Stimulated activated CD8-positive, alpha-beta memory T cell treated with anti-CD3 and anti-CD28 coated beads, Interleukin-12 subunit alpha, Interleukin-12 subunit beta, amount 100 ng/mL, for 1 hour (primary cell): Measurements from ENCODE around the gene RFC1.
"Not testable (repeated sequence)": the region's sequence is repeated elsewhere in the genome, so short reads cannot be mapped to it uniquely, and the experiment has no call there.

Source experiments
- DNase-seq: peaks from one replicate; pipeline ENCODE4 v3.0.0-alpha.2; 2020; ENCODE audit warnings: low read depth

The RFC1 gene, protein sequence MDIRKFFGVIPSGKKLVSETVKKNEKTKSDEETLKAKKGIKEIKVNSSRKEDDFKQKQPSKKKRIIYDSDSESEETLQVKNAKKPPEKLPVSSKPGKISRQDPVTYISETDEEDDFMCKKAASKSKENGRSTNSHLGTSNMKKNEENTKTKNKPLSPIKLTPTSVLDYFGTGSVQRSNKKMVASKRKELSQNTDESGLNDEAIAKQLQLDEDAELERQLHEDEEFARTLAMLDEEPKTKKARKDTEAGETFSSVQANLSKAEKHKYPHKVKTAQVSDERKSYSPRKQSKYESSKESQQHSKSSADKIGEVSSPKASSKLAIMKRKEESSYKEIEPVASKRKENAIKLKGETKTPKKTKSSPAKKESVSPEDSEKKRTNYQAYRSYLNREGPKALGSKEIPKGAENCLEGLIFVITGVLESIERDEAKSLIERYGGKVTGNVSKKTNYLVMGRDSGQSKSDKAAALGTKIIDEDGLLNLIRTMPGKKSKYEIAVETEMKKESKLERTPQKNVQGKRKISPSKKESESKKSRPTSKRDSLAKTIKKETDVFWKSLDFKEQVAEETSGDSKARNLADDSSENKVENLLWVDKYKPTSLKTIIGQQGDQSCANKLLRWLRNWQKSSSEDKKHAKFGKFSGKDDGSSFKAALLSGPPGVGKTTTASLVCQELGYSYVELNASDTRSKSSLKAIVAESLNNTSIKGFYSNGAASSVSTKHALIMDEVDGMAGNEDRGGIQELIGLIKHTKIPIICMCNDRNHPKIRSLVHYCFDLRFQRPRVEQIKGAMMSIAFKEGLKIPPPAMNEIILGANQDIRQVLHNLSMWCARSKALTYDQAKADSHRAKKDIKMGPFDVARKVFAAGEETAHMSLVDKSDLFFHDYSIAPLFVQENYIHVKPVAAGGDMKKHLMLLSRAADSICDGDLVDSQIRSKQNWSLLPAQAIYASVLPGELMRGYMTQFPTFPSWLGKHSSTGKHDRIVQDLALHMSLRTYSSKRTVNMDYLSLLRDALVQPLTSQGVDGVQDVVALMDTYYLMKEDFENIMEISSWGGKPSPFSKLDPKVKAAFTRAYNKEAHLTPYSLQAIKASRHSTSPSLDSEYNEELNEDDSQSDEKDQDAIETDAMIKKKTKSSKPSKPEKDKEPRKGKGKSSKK

DNA sequence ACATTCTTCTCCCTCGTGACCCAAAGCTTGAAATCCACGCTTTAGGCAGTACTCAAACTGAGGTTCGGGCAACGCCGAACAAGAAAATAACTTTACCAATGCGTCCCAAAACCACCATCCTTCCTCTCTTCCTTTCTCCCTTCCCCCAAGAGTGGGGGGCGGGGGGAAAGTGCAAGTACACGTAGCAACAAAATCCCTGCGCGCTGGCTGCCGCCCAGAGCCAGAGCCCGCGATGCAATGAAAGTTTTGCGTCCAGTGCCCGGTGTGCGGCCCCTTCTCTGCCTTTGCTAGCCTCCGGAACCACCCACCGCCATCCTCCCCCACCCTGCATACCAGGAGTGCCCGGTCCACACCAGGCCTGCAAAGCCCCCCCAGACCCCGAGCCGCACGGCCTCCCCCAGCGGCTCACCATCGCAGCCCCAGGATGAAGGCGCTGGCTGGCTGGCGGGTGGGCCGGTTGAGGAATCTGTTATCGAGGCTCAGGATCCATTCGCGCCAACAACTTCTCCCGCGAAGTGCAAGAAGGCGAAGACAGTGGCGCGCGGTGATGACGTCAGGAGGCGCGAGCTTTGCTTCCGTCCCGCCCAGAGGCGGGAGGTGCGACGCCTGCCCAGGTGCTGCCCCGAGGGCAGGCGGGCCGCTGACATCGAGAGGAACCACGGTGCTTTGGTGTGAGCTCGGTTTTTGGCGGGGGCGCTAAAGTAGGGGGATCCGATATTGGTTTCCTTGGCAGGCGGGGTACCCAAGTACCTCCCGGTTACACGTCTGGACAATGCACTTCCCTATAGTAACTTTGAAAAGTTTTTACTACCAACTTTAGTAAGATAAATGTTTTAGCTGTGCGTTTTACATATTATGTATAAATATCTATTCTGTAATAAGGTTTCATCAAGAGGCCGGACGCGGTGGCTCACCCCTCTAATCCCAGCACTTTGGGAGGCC lies at the start of gene RFC1:
Gene RFC1 (minus strand): TSS at position 533 of the 942 bp plus-strand sequence. CDS start 121 bp downstream, at position 412.
- peak; percentile 93 for DNase-seq

DNA sequence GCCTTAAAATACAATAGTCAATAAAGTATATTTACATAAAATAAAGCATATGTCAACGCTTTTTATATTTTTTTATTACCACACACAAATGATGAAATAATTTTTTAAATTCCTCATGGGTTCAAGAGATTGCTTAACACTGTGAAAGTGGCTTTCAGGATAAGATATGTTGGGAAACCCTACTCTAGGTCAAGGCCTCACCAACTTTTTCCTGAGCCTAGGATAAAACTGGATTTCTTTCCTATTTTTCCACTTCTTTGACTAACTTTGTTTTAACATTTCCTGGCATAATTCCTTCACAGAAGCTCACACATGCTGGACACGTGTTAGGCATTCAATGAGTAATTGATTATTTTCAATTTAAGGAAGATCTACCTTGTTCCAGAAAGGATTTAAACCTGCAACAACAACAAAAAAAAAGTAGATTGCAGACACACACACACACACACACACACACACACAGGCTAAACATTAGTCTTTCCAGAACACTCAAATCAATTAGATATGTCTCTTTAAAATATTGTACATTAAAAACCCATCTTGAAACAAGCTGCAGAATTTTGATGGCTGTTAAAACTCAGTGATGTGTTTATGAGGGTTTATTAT lies 49.6 kb upstream of the RFC1 start:
- no peak for DNase-seq

DNA sequence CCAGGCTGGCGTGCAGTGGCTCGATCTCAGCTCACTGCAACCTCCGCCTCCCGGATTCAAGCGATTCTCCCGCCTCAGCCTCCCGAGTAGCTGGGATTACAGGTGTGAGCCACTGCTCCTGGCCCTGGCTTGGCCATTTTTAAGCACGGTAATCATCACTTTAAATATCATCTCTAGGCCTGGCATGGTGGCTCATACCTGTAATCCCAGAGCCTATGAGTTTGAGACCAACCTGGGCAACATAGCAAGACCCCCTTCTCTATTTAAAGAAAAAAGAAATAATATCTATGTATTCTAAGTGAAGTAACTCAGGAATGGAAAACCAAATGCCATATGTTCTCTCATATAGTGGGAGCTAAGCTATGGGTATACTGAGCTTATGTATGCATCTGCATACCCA lies 45.4 kb upstream of the RFC1 start:
- not testable (repeated sequence) for DNase-seq

DNA sequence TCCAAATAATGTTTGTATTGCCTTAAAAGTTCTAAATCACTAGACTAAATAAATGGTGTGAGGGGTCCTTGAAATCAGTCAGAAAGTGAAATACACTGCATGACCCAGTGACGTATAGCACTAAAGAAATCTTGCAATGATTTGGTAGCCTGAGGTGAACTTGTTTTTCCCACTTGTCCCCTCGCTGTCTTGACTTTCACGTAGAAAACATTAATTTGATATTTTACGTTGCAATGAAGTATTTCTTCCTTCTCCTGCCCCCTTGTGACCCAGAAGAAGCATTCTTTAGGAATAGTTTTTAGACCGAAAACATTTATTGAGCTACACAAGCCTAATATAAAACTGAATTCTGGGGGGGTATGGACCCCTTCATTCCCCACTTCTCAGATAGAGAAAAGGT lies 44.3 kb upstream of the RFC1 start:
- no peak for DNase-seq

DNA sequence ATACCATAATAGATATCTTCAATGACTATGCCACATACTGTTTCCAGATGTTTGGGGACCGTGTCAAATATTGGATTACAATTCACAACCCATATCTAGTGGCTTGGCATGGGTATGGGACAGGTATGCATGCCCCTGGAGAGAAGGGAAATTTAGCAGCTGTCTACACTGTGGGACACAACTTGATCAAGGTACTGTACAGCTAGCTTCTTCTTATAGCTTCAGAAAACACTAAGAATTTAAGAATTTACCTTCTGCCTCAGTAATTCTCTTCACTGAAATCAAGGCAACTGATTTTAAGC lies 41.4 kb upstream of the RFC1 start:
- DNase-seq, result no peak

DNA sequence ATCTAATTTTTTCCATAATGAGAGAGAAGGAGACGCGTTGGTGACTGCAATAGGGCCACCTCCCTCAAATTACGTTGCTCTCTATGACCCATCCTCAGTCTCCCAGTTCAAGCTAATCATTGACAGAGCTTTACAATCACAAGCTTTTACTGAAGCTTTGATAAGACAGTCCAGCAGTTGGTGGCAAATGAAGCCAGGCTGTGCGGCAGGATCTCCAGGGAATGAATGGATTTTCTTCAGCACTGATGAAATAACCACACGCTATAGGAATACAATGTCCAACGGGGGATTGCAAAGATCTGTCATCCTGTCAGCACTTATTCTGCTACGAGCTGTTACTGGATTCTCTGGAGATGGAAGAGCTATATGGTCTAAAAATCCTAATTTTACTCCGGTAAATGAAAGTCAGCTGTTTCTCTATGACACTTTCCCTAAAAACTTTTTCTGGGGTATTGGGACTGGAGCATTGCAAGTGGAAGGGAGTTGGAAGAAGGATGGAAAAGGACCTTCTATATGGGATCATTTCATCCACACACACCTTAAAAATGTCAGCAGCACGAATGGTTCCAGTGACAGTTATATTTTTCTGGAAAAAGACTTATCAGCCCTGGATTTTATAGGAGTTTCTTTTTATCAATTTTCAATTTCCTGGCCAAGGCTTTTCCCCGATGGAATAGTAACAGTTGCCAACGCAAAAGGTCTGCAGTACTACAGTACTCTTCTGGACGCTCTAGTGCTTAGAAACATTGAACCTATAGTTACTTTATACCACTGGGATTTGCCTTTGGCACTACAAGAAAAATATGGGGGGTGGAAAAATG lies 40.8 kb upstream of the RFC1 start, which contains the start of gene KLB:
Gene KLB (plus strand): TSS at position 168 of the 821 bp plus-strand sequence. CDS start 20 bp downstream, at position 188.
- DNase-seq, result no peak

DNA sequence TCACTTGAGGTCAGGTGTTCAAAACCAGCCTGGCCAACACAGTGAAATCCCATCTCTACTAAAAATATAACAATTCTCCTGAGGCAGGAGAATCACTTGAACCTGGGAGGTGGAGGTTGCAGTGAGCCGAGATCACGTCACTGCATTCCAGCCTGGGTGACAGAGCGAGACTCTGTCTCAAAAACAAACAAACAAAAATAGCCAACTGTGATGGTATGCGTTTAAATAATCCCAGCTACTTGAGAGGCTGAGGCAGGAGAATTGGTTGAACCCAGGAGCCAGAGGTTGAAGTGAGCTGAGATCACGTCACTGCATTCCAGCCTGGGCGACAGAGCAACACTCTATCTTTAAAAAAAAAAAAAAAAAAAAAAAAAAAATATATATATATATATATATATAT lies 35.5 kb upstream of the RFC1 start:
- not testable (repeated sequence) for DNase-seq

DNA sequence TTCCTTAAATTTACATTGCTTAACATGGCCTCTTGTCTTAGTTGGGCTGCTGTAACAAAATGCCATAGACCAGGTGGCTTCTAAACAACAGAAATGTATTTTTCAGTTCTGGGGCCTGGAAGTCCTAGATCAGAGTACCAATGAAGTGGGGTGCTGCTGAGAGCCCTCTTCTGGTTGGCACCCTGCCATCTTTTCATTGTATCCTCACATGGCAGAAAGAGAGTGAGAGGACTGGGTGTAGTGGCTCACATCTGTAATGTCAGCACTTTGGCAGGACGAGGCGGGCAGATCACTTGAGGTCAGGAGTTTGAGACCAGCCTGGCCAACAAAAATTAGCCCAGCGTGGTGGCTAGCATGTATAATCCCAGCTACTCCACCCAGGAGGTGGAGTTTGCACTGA lies 28.5 kb upstream of the RFC1 start:
- DNase-seq, result no peak

DNA sequence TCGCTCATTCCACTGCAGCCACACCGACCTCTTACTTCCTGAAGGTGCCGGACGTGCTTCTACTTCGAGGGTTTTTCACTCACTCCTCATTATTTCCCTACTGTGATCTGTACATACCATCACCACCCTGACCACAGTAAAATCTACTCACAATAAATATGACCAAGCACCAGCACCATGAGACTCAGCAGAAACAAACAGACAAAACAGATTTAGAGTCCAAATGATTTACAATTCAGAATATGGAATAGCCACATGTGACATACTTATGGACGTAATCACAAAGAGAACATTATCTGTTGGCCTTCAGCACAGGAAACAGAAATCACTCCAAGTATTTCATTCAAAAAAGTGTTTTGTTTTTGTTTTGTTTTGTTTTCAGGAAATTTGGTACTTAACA lies 24.4 kb upstream of the RFC1 start:
- no peak for DNase-seq

DNA sequence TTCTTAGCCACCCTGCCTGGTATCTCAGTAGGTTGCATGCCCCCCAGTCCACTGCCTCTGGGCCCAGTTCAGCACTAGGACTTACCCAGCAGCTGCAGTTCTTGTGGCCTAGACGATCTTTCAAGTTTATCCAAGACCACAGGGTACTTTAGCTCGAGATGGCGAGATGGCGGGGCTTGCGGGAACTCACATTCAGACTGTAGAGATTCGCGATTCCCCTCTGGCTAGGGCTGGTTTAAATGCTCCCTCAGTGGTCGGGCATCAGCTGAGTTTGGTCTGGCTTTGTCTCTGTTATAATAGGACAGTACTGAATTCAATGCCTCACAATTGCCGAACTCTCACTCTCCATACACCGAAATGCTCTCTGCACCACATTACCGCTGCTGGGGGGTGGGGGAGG lies 18.4 kb upstream of the RFC1 start:
- DNase-seq, result no peak

DNA sequence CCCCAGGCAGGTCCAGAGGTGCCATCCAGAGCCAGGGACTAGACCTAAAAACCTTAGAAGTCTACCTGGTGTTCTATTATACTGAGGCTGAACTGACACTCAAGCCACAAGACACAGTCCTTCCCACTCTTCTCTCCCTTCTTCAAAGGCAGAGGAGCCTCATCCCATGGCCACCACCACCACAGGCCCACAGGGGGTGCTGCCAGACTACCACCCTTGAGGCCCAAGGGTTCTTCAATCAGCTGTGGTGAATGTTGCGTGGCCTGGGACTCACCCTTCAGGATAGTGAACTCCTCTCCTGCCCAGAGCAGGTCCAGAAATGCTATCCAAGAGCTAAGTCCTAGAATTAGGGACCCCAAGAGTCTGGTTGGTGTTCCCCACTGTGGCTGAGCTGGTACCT lies 17.5 kb upstream of the RFC1 start:
- DNase-seq, result no peak

DNA sequence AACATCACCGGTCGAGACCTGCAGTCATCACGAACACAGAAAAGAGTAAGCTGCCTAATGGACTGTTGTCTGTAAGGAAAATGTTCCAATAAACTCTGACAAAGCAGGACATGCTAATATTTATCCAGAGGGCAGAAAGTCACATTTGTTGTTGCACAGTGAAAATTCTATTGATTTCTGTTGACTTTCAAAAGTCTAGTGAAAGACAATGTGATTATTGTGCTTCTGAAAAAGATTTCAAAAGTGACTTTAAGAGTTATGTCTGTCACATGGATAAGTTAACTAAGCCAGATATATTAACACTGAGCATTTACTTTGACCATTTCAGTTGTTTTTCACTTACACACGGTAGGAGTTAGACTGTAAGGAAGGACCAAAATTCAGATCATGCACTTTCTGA lies 9.3 kb upstream of the RFC1 start:
- DNase-seq, result no peak

DNA sequence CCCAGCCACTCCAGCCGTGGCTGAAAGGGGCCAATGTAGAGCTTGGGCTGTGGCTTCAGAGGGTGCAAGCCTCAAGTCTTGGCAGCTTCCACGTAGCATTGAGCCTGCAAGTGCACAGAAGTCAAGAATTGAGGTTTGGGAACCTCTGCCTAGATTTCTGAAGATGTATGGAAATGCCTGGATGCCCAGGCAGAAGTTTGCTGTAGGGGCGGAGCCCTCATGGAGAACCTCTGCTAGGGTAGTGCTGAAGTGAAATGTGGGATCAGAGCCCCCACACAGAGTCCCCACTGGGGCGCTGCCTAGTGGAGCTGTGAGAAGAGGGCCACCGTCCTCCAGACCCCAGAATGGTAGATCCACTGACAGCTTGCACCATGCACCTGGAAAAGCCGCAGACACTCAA lies 5.0 kb upstream of the RFC1 start:
- DNase-seq, result not testable (repeated sequence)

DNA sequence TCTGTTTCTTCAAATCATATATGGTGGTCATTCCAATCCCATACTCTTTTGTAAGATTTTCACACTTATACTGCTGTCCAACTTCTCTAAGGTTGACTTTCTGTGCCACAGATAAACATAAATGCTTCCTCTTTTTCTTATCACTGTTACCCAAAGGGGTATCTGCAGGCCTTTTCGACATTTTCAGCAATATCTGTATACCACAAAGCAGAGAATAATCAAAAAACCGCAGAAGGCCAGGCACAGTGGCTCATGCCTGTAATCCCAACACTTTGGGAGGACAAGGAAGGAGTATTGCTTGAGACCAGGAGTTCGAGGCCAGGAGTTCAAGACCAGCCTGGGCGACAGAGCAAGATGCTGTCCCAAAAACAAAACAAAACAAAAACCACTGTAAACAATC lies 3.1 kb upstream of the RFC1 start:
- no peak for DNase-seq

DNA sequence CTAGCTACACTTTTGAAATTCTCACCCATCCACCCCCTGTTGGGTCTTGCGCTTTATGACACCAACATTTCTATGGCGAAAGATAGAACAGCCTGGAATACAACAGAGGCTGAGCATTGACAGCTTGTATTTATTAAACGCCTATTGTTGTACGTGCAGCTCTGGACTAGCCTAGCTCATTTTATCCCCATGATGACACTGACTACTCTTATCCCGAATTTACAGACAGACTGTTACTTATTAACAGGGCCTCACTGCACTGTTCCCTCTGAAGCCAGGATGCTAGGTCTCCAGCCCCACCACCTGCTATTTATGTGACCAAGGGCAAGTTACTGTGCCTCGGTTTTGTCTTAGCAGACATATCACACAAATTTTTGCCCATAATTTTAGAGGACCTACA lies 1.0 kb upstream of the RFC1 start:
- DNase-seq, result no peak

DNA sequence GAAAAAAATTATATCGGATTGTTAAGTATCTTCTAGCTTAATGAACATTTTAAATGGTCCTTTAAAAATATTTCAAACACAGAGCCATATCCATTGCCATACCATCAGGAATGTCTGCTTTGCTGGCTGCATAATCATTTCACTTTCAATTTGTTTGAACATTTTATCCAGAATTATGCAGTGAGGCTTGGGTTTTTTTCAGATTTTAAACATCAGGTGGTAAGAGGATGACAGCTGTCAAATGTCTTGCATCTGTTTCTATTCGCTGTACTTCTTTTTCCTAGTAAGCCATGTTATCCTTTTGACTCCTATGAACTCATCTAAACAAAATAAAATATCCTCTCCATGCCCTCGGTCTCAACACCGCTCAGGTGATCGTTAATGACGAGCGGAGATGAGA lies 802 bp downstream of the RFC1 start:
- DNase-seq, result no peak

DNA sequence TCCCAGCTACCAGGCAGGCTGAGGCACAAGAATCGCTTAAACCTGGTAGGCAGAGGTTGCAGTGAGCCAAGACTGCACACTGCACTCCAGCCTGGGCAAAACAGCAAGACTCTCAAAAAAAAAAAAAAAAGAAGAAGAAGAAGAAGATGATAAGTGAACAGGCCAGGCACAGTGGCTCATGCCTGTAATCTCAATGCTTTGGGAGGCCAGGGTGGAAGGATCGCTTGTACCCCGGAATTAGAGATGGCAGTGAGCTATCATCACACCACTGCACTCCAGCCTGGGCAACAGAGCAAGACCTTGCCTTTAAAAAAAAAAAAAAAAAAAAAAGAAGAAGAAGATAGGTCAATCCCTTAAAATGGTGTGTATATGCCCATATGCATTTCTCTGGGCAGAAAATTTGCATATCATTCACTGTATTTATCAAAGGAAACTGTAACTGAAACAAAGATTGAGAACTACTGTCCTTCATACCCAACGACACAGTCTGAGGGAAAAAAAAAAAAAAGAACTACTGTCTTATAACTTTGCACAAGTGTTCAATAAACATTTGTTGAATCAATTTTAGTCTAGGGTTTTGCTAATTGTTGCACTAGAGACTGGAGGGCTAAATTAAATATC lies 2.3 kb downstream of the RFC1 start:
- DNase-seq, result no peak

DNA sequence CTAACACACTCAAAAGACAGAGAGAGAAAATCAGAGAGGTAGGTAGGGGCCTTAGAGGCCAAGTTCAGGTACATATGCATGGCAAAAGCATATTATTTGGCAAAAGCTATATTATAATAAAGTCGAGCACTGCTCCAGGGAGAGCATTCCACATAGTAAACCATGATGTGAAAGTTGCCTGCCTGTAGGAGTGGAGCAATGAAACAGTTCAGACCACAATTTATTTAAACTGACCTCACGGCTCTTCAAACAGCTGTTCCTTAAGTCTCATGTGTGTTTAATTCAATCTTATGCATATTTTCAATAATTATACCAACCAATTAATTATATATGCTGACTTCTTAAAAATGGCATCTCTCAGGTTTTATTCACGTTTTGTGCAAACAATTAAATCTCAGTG lies 3.3 kb downstream of the RFC1 start:
- no peak for DNase-seq

DNA sequence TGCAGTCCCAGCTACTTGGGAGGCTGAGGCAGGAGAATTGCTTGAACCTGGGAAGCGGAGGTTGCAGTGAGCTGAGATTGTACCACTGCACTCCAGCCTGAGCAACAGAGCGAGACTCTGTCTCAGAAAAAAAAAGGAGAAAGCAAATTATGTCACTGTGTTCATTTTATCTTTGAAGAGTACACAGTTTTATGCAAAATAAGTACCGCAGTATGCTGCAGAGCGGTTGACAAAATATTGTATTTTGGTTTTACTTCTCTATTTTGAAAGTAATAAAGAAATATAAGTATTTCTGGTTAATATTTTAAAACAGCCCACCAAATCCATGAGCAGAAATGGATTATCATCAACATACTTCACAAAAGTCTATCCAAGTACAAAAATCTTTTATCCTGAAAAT lies 5.6 kb downstream of the RFC1 start:
- not testable (repeated sequence) for DNase-seq

DNA sequence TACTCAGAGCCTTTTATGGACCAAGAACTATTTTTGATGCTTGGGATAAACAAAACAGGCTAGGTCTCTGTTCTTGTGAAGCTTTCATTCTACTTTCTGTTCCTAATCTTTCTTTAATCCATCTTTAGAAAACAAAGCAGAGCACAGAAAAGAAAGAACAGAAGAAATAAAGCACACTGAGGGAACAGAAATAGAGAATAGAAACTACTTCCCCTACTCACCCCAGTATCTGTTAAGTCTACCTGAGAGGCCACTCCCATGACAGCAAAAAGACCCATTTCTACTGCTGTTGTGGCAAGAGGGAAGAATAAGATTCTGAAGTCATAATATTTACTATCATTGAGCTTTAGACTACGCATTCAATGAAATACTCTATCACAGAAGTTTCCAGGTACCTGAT lies 9.2 kb downstream of the RFC1 start:
- no peak for DNase-seq
